Liver (tissue), 3 donors: ENCODE measurements around the gene MED29.

ENCODE experiments used
- ATF3 ChIP-seq: IDR thresholded peaks from 2 replicates; pipeline ENCODE4 v1.6.1; 2016; ENCODE audit warnings: antibody characterized with exemption
- GABPA ChIP-seq, 2 donors: IDR thresholded peaks in 1 of 2; conservative IDR thresholded peaks in 1 of 2; 2 replicates each; pipeline ENCODE4 v1.6.1; 2016; ENCODE audit warnings: antibody characterized with exemption in 2 of 2, mild to moderate bottlenecking in 1 of 2, moderate library complexity in 1 of 2
- HNF4A ChIP-seq, 2 donors: conservative IDR thresholded peaks; 2 replicates each; pipeline ENCODE4 v1.6.1; 2016; ENCODE audit warnings: antibody characterized with exemption in 2 of 2, mild to moderate bottlenecking in 2 of 2
- HNF4G ChIP-seq: IDR thresholded peaks from 2 replicates; pipeline ENCODE4 v1.6.1; 2016; ENCODE audit warnings: antibody characterized with exemption
- JUND ChIP-seq, 2 donors: IDR thresholded peaks; 2 replicates each; pipeline ENCODE4 v1.6.1; 2016; ENCODE audit warnings: antibody characterized with exemption in 2 of 2
- MAX ChIP-seq: IDR thresholded peaks from 2 replicates; pipeline ENCODE4 v1.6.1; 2016; ENCODE audit warnings: antibody characterized with exemption
- RAD21 ChIP-seq, 2 donors: IDR thresholded peaks; 2 replicates each; pipeline ENCODE4 v1.6.1; 2016; ENCODE audit warnings: antibody characterized with exemption in 2 of 2, mild to moderate bottlenecking in 2 of 2
- RXRA ChIP-seq, 2 donors: IDR thresholded peaks; 2 replicates each; pipeline ENCODE4 v1.6.1; 2017 to 2018; ENCODE audit warnings: antibody characterized with exemption in 2 of 2, mild to moderate bottlenecking in 1 of 2
- SP1 ChIP-seq: IDR thresholded peaks from 2 replicates; pipeline ENCODE4 v1.6.1; 2018; ENCODE audit warnings: antibody characterized with exemption, mild to moderate bottlenecking
- TAF1 ChIP-seq: conservative IDR thresholded peaks from 2 replicates; pipeline ENCODE4 v1.6.1; 2016; ENCODE audit warnings: antibody characterized with exemption, mild to moderate bottlenecking
- YY1 ChIP-seq: IDR thresholded peaks from 2 replicates; pipeline ENCODE4 v1.6.1; 2016; ENCODE audit warnings: antibody characterized with exemption, mild to moderate bottlenecking
- ZBTB33 ChIP-seq: IDR thresholded peaks from 2 replicates; pipeline ENCODE4 v1.6.1; 2016; ENCODE audit warnings: antibody characterized with exemption
- TF ChIP-seq, protein P1 (sequence below): fragments of 150-350 bp; IDR thresholded peaks from 2 replicates; pipeline ENCODE4 v1.5.1; 2017; ENCODE audit warnings: improper control_type of control experiment, low read depth, low read length; ENCODE audit not compliant: missing input control
- TF ChIP-seq, protein P2 (sequence below): IDR thresholded peaks from 2 replicates; pipeline ENCODE4 v1.6.1; 2016; ENCODE audit warnings: antibody characterized with exemption, mild to moderate bottlenecking
- donor health status: healthy.
- donor health status: healthy.

DNA sequence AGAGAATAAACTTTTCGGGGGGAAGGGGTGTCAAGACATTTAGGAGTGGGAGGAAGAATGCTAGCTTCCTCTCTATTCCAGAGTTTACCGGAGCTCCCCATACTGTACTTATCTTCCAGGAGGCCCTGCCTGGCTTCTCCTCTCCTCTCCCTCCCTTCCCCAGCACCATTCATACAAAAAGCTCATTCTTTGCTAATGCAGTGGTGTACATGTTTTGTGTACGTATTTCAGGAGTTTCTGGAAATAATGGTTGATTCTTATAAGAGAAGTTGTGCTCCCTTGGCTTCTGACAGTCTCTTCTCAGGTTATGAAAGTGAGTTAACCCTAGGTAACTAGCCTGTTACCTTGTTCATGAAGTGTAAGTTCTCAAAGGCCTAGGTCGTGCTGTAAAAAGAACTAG lies 41.9 kb upstream of the MED29 start:
- TF ChIP-seq, protein P1, sequence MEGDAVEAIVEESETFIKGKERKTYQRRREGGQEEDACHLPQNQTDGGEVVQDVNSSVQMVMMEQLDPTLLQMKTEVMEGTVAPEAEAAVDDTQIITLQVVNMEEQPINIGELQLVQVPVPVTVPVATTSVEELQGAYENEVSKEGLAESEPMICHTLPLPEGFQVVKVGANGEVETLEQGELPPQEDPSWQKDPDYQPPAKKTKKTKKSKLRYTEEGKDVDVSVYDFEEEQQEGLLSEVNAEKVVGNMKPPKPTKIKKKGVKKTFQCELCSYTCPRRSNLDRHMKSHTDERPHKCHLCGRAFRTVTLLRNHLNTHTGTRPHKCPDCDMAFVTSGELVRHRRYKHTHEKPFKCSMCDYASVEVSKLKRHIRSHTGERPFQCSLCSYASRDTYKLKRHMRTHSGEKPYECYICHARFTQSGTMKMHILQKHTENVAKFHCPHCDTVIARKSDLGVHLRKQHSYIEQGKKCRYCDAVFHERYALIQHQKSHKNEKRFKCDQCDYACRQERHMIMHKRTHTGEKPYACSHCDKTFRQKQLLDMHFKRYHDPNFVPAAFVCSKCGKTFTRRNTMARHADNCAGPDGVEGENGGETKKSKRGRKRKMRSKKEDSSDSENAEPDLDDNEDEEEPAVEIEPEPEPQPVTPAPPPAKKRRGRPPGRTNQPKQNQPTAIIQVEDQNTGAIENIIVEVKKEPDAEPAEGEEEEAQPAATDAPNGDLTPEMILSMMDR = no peak
- TF ChIP-seq SP1 = no peak
- TF ChIP-seq, protein P2, sequence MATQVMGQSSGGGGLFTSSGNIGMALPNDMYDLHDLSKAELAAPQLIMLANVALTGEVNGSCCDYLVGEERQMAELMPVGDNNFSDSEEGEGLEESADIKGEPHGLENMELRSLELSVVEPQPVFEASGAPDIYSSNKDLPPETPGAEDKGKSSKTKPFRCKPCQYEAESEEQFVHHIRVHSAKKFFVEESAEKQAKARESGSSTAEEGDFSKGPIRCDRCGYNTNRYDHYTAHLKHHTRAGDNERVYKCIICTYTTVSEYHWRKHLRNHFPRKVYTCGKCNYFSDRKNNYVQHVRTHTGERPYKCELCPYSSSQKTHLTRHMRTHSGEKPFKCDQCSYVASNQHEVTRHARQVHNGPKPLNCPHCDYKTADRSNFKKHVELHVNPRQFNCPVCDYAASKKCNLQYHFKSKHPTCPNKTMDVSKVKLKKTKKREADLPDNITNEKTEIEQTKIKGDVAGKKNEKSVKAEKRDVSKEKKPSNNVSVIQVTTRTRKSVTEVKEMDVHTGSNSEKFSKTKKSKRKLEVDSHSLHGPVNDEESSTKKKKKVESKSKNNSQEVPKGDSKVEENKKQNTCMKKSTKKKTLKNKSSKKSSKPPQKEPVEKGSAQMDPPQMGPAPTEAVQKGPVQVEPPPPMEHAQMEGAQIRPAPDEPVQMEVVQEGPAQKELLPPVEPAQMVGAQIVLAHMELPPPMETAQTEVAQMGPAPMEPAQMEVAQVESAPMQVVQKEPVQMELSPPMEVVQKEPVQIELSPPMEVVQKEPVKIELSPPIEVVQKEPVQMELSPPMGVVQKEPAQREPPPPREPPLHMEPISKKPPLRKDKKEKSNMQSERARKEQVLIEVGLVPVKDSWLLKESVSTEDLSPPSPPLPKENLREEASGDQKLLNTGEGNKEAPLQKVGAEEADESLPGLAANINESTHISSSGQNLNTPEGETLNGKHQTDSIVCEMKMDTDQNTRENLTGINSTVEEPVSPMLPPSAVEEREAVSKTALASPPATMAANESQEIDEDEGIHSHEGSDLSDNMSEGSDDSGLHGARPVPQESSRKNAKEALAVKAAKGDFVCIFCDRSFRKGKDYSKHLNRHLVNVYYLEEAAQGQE = no peak
- no peak for TF ChIP-seq TAF1
- TF ChIP-seq GABPA (IDR thresholded peaks at IDR 0.05 in 1 of 2, conservative IDR thresholded peaks at IDR 0.05 in 1 of 2) = no peak
- no peak for TF ChIP-seq MAX
- TF ChIP-seq YY1 = no peak
- no peak for TF ChIP-seq JUND (IDR thresholded peaks at IDR 0.05)
- no peak for TF ChIP-seq ATF3
- TF ChIP-seq RAD21 (IDR thresholded peaks at IDR 0.05) = no peak
- TF ChIP-seq HNF4G = no peak
- TF ChIP-seq HNF4A (conservative IDR thresholded peaks at IDR 0.05) = no peak
- TF ChIP-seq ZBTB33 = no peak
- TF ChIP-seq RXRA (IDR thresholded peaks at IDR 0.05) = no peak
